SK-N-SH (cell line): ENCODE results near the gene PMVK.

Source experiments
- CHD2 ChIP-seq: fragments of 150-350 bp; IDR thresholded peaks from 2 replicates; pipeline ENCODE4 v1.6.1; 2018; ENCODE audit warnings: low read length; ENCODE audit not compliant: partially characterized antibody
- CTCF ChIP-seq: fragments of 200-600 bp; sonication (generic); IDR thresholded peaks from 2 replicates; pipeline ENCODE4 v1.6.1; 2017; ENCODE audit warnings: antibody characterized with exemption, mild to moderate bottlenecking, moderate library complexity
- EP300 ChIP-seq, 2 experiments: IDR thresholded peaks; 2 replicates each; pipeline versions ENCODE4 v1.4.0 to v1.6.1; 2012; ENCODE audit warnings: borderline replicate concordance in 1 of 2, low read depth in 1 of 2, low read length in 1 of 2
- FOXM1 ChIP-seq: IDR thresholded peaks from 2 replicates; pipeline ENCODE4 v1.4.0; 2012; ENCODE audit warnings: low read depth, mild to moderate bottlenecking
- JUND ChIP-seq: IDR thresholded peaks from 2 replicates; pipeline ENCODE4 v1.4.0; 2012
- MAX ChIP-seq: IDR thresholded peaks from 2 replicates; pipeline ENCODE4 v1.4.0; 2012; ENCODE audit warnings: low read depth
- NRF1 ChIP-seq: IDR thresholded peaks from 2 replicates; pipeline ENCODE4 v1.6.1; 2012; ENCODE audit warnings: low read depth, mild to moderate bottlenecking, low read length
- POLR2AphosphoS5 ChIP-seq: IDR thresholded peaks from 2 replicates; pipeline ENCODE4 v1.6.1; 2012; ENCODE audit warnings: low read depth, low read length
- RAD21 ChIP-seq: IDR thresholded peaks from 2 replicates; pipeline ENCODE4 v1.6.1; 2012; ENCODE audit warnings: mild to moderate bottlenecking, low read length
- RCOR1 ChIP-seq: fragments of 150-350 bp; IDR thresholded peaks from 2 replicates; pipeline ENCODE4 v1.6.1; 2017; ENCODE audit warnings: antibody characterized with exemption, low read length
- RFX5 ChIP-seq: IDR thresholded peaks from 2 replicates; pipeline ENCODE4 v1.6.1; 2012; ENCODE audit warnings: mild to moderate bottlenecking, improper control_type of control experiment, low read length

- peak; percentile 67 for TF ChIP-seq POLR2AphosphoS5
- no peak for TF ChIP-seq CTCF
- no peak; the same call in 1 of the 2 replicates for TF ChIP-seq RFX5
- TF ChIP-seq MAX = peak; percentile 96
- TF ChIP-seq CHD2 = peak; percentile 97
- TF ChIP-seq NRF1 = no peak
- no peak for TF ChIP-seq FOXM1
- 0 out of 2 replicates have a peak, but pooled peaks have one; percentile 1 for TF ChIP-seq RAD21
- TF ChIP-seq RCOR1 = peak; percentile 64; the same call in 1 of the 2 replicates
- no peak for TF ChIP-seq JUND
- TF ChIP-seq EP300 (IDR thresholded peaks at IDR 0.05; ENCODE audit: borderline replicate concordance in 1 of 2, low read depth in 1 of 2, low read length in 1 of 2) = no peak
These were observed 46.6 kb upstream of the PMVK start, which contains the start of gene FLAD1 for GRCh38 chr1:154982897-154983648.
